DND-41 (cell line): ENCODE data around the gene STARD13.

Experiments used
- CTCF ChIP-seq: IDR thresholded peaks from 2 replicates; pipeline ENCODE4 v1.5.1; 2012; ENCODE audit warnings: borderline replicate concordance, low read length, moderate library complexity, mild to moderate bottlenecking; ENCODE audit not compliant: poor library complexity, severe bottlenecking; ENCODE audit errors: extremely low read depth
- EZH2 ChIP-seq: IDR thresholded peaks from 3 replicates; pipeline ENCODE4 v1.6.1; 2012; ENCODE audit warnings: borderline replicate concordance, low read depth, mild to moderate bottlenecking, moderate library complexity, low read length, inconsistent platforms; ENCODE audit not compliant: severe bottlenecking

GRCh38 chr13:33128134-33128533 is 157.4 kb downstream of the STARD13 start:
- TF ChIP-seq CTCF (no peak), EZH2 (no peak)
